GM21576 (cell line): ENCODE data around the gene CCDC186.

Experiments used
- ATAC-seq: cut with Tn5 transposase; IDR thresholded peaks from one replicate; pipeline ENCODE4 v1.9.1; 2021; ENCODE audit warnings: mild to moderate bottlenecking, moderate library complexity; ENCODE audit not compliant: unreplicated experiment

The CCDC186 gene

DNA sequence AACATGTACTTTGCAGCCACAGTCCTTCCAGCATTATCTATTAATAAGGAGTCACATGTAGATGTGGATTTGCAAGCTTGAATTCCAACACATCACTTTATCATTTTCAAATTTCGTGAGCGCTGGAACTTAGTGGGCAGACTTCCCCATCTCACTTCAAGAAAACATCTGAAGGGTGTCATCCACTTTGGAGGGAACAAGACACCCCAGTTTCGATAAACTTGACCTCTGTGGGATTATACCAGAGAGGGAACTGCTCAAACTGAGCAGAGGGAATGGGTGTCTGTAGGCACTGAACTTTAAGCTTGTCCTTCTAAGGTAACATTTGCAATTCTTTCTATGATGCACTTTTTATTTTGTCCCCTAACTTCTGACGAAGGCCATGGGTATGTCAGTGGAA is 102.8 kb downstream of the CCDC186 start:
- no peak for ATAC-seq
